Lower leg skin (tissue), 3 donors: ENCODE results near the gene WDR38.

Experiments
- POLR2A ChIP-seq, 2 donors: fragments of 450-650 bp; IDR thresholded peaks; one replicate each; pipeline ENCODE4 v1.6.1; 2016 to 2017; ENCODE audit warnings: antibody characterized with exemption in 2 of 2, mild to moderate bottlenecking in 1 of 2, moderate library complexity in 1 of 2
- TF ChIP-seq, protein P1 (sequence below), 3 donors: fragments of 450-650 bp; IDR thresholded peaks; one replicate each; pipeline ENCODE4 v1.5.1; 2016; ENCODE audit warnings: antibody characterized with exemption in 3 of 3, mild to moderate bottlenecking in 3 of 3, moderate library complexity in 2 of 3

DNA sequence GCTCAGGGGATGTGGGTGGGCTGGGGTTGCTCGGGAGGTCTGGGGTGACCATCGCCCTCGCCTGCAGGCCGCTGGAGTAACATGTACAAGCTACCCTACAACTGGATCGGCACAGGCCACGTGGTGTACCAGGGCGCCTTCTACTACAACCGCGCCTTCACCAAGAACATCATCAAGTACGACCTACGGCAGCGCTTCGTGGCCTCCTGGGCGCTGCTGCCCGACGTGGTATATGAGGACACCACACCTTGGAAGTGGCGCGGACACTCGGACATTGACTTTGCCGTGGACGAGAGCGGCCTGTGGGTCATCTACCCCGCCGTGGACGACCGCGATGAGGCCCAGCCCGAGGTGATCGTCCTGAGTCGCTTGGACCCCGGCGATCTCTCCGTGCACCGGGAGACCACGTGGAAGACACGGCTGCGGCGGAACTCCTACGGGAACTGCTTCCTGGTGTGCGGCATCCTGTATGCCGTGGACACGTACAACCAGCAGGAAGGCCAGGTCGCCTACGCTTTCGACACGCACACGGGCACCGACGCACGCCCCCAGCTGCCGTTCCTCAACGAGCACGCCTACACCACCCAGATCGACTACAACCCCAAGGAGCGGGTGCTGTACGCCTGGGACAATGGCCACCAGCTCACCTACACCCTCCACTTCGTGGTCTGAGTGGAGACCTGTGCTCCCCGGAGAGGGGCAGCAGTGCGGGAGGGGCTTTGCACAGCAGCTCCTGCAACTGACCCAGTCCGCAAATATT, 43.3 kb upstream of the WDR38 start:
- no peak for TF ChIP-seq POLR2A (IDR thresholded peaks at IDR 0.05)
- TF ChIP-seq, protein P1, sequence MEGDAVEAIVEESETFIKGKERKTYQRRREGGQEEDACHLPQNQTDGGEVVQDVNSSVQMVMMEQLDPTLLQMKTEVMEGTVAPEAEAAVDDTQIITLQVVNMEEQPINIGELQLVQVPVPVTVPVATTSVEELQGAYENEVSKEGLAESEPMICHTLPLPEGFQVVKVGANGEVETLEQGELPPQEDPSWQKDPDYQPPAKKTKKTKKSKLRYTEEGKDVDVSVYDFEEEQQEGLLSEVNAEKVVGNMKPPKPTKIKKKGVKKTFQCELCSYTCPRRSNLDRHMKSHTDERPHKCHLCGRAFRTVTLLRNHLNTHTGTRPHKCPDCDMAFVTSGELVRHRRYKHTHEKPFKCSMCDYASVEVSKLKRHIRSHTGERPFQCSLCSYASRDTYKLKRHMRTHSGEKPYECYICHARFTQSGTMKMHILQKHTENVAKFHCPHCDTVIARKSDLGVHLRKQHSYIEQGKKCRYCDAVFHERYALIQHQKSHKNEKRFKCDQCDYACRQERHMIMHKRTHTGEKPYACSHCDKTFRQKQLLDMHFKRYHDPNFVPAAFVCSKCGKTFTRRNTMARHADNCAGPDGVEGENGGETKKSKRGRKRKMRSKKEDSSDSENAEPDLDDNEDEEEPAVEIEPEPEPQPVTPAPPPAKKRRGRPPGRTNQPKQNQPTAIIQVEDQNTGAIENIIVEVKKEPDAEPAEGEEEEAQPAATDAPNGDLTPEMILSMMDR (IDR thresholded peaks at IDR 0.05) = no peak
